A673 (cell line): Measurements from ENCODE around the gene CYTH2.

ENCODE experiments used
- EZH2 ChIP-seq: fragments of 200-600 bp; sonication (generic); IDR thresholded peaks from 2 replicates; pipeline ENCODE4 v1.6.1; 2017; ENCODE audit warnings: borderline replicate concordance, low read depth, mild to moderate bottlenecking, mixed read lengths, antibody characterized with exemption, low read length; ENCODE audit not compliant: poor library complexity, severe bottlenecking
- TF ChIP-seq, protein P1 (sequence below): fragments of 300-800, 200-600 bp; sonication (generic); conservative IDR thresholded peaks from 2 replicates; pipeline ENCODE4 v1.5.1; 2017; ENCODE audit warnings: low read depth, mild to moderate bottlenecking, antibody characterized with exemption, low read length, moderate library complexity, mixed read lengths

- TF ChIP-seq, protein P1, sequence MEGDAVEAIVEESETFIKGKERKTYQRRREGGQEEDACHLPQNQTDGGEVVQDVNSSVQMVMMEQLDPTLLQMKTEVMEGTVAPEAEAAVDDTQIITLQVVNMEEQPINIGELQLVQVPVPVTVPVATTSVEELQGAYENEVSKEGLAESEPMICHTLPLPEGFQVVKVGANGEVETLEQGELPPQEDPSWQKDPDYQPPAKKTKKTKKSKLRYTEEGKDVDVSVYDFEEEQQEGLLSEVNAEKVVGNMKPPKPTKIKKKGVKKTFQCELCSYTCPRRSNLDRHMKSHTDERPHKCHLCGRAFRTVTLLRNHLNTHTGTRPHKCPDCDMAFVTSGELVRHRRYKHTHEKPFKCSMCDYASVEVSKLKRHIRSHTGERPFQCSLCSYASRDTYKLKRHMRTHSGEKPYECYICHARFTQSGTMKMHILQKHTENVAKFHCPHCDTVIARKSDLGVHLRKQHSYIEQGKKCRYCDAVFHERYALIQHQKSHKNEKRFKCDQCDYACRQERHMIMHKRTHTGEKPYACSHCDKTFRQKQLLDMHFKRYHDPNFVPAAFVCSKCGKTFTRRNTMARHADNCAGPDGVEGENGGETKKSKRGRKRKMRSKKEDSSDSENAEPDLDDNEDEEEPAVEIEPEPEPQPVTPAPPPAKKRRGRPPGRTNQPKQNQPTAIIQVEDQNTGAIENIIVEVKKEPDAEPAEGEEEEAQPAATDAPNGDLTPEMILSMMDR: no peak
- no peak for TF ChIP-seq EZH2
Measured at GRCh38 chr19:48512504-48513288, 43.5 kb downstream of the CYTH2 start.
